Measurements from ENCODE around the gene NFATC3.

The NFATC3 gene

GRCh38 chr16:68086336-68086841 is 1.2 kb downstream of the NFATC3 start:
- no peak overlapping the region for H2AFZ ChIP-seq (ENCODE audit: low read length)

GRCh38 chr16:68086860-68087268 is 1.7 kb downstream of the NFATC3 start:
- no peak overlapping the region for H3K27ac ChIP-seq (ENCODE audit: low read depth, low read length, poor library complexity, severe bottlenecking)
- peak overlapping the region; percentile 94 for H3K4me3 ChIP-seq (ENCODE audit: low read depth, low read length, poor library complexity, severe bottlenecking)
- no peaks in the 10 kb centered on the region for H3K27me3 ChIP-seq (ENCODE audit: insufficient read depth, low read length)
- peaks cover 56% of the 10 kb centered on the region for H3K79me2 ChIP-seq (ENCODE audit: insufficient read depth, low read length)
- H3K9ac ChIP-seq (ENCODE audit: low read length) = peak overlapping the region; percentile 84
- H3F3A ChIP-seq (ENCODE audit: insufficient read depth, low read length) = no peaks in the 10 kb centered on the region
- H3K9me2 ChIP-seq (ENCODE audit: low read depth, low read length) = no peaks in the 10 kb centered on the region
- peaks cover 63% of the 10 kb centered on the region for H3K4me1 ChIP-seq (ENCODE audit: insufficient read depth, low read length, severe bottlenecking)
- H3K4me2 ChIP-seq (ENCODE audit: low read length) = peak overlapping the region; percentile 93
- no peaks in the 10 kb centered on the region for H3K9me3 ChIP-seq (ENCODE audit: low read length)
- no peak for TF ChIP-seq EZH2 (IDR thresholded peaks at IDR 0.05; ENCODE audit: borderline replicate concordance, low read length)
- TF ChIP-seq, protein P1, sequence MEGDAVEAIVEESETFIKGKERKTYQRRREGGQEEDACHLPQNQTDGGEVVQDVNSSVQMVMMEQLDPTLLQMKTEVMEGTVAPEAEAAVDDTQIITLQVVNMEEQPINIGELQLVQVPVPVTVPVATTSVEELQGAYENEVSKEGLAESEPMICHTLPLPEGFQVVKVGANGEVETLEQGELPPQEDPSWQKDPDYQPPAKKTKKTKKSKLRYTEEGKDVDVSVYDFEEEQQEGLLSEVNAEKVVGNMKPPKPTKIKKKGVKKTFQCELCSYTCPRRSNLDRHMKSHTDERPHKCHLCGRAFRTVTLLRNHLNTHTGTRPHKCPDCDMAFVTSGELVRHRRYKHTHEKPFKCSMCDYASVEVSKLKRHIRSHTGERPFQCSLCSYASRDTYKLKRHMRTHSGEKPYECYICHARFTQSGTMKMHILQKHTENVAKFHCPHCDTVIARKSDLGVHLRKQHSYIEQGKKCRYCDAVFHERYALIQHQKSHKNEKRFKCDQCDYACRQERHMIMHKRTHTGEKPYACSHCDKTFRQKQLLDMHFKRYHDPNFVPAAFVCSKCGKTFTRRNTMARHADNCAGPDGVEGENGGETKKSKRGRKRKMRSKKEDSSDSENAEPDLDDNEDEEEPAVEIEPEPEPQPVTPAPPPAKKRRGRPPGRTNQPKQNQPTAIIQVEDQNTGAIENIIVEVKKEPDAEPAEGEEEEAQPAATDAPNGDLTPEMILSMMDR (IDR thresholded peaks at IDR 0.05; ENCODE audit: low read length) = no peak
- no peaks in the 10 kb centered on the region for H4K20me1 ChIP-seq (ENCODE audit: insufficient read depth, low read length)
- no peaks in the 10 kb centered on the region for H3K36me3 ChIP-seq (ENCODE audit: insufficient read depth, low read length)
- H2AFZ ChIP-seq (ENCODE audit: low read length) = no peak overlapping the region

More at GRCh38 chr16:68086336-68086841, 1.2 kb downstream of the NFATC3 start:
- H3K9me3 ChIP-seq (ENCODE audit: low read length) = no peaks in the 10 kb centered on the region
- peak overlapping the region; percentile 93 for H3K4me2 ChIP-seq (ENCODE audit: low read length)
- H3K36me3 ChIP-seq (ENCODE audit: insufficient read depth, low read length) = no peaks in the 10 kb centered on the region
- H3K4me3 ChIP-seq (ENCODE audit: low read depth, low read length, poor library complexity, severe bottlenecking) = peak overlapping the region; percentile 94
- peaks cover 52% of the 10 kb centered on the region for H3K79me2 ChIP-seq (ENCODE audit: insufficient read depth, low read length)
- peak overlapping the region; percentile 76 for H3K27ac ChIP-seq (ENCODE audit: low read depth, low read length, poor library complexity, severe bottlenecking)
- H3F3A ChIP-seq (ENCODE audit: insufficient read depth, low read length) = no peaks in the 10 kb centered on the region
- peak overlapping the region; percentile 84 for H3K9ac ChIP-seq (ENCODE audit: low read length)
- H3K9me2 ChIP-seq (ENCODE audit: low read depth, low read length) = no peaks in the 10 kb centered on the region
- H3K4me1 ChIP-seq (ENCODE audit: insufficient read depth, low read length, severe bottlenecking) = peaks cover 59% of the 10 kb centered on the region
- H4K20me1 ChIP-seq (ENCODE audit: insufficient read depth, low read length) = no peaks in the 10 kb centered on the region
- H3K27me3 ChIP-seq (ENCODE audit: insufficient read depth, low read length) = no peaks in the 10 kb centered on the region
- TF ChIP-seq, protein P1 (IDR thresholded peaks at IDR 0.05; ENCODE audit: low read length) = no peak
- TF ChIP-seq EZH2 (IDR thresholded peaks at IDR 0.05; ENCODE audit: borderline replicate concordance, low read length) = no peak

- no peak overlapping the region for H2AFZ ChIP-seq (ENCODE audit: low read length)
- no peak for TF ChIP-seq EZH2 (IDR thresholded peaks at IDR 0.05; ENCODE audit: borderline replicate concordance, low read length)
- TF ChIP-seq, protein P1 (IDR thresholded peaks at IDR 0.05; ENCODE audit: low read length) = no peak
- H3K9me3 ChIP-seq (ENCODE audit: low read length) = no peaks in the 10 kb centered on the region
- H3F3A ChIP-seq (ENCODE audit: insufficient read depth, low read length) = no peaks in the 10 kb centered on the region
- H3K36me3 ChIP-seq (ENCODE audit: insufficient read depth, low read length) = no peaks in the 10 kb centered on the region
- peaks cover 66% of the 10 kb centered on the region for H3K4me1 ChIP-seq (ENCODE audit: insufficient read depth, low read length, severe bottlenecking)
- H3K9ac ChIP-seq (ENCODE audit: low read length) = no peak overlapping the region
- peaks cover 59% of the 10 kb centered on the region for H3K79me2 ChIP-seq (ENCODE audit: insufficient read depth, low read length)
- no peaks in the 10 kb centered on the region for H3K9me2 ChIP-seq (ENCODE audit: low read depth, low read length)
- H3K27ac ChIP-seq (ENCODE audit: low read depth, low read length, poor library complexity, severe bottlenecking) = no peak overlapping the region
- no peaks in the 10 kb centered on the region for H3K27me3 ChIP-seq (ENCODE audit: insufficient read depth, low read length)
- H3K4me3 ChIP-seq (ENCODE audit: low read depth, low read length, poor library complexity, severe bottlenecking) = peak overlapping the region; percentile 94
- H3K4me2 ChIP-seq (ENCODE audit: low read length) = peak overlapping the region; percentile 93; the same call in 1 of the 2 replicates
- no peaks in the 10 kb centered on the region for H4K20me1 ChIP-seq (ENCODE audit: insufficient read depth, low read length)
These were observed 2.5 kb downstream of the NFATC3 start for GRCh38 chr16:68087688-68088087.
